HCT116 (cell line): ENCODE data around the gene SUGCT. TPM values are rescaled to one million over a fixed set of nuclear protein-coding genes. Genes with fewer than 3 reads are reported as not detected.

Experiments
- ATAC-seq: fragments of 200-7000 bp; cut with Tn5 transposase; 2 replicates; pipeline ENCODE4 v1.9.1; 2020; ENCODE audit warnings: mild to moderate bottlenecking, moderate library complexity
- BruUV-seq: library from RNA; stranded (reverse); fragments of 400-500 nt; replicated peaks from 2 replicates; lab custom pipeline; 2021; lab: Mats Ljungman, UMichigan
- CTCF ChIA-PET: fragments of 300-600 bp; sonication (Branson Sonifier 250); formaldehyde crosslinking; loops from one replicate; lab custom pipeline; 2021; ENCODE audit warnings: antibody characterized with exemption; lab: Charles Lee
- POLR2A ChIA-PET: fragments of 300-600, 350-600 bp; sonication (Branson Sonifier 250); formaldehyde crosslinking; loops from one replicate; lab custom pipeline; 2021; ENCODE audit warnings: antibody characterized with exemption; lab: Charles Lee
- RAD21 ChIA-PET, 2 experiments: fragments of 300-600 bp; sonication (Branson Sonifier 250); formaldehyde crosslinking; loops; one replicate each; lab custom pipeline; 2023; ENCODE audit warnings: low total read pairs in 2 of 2; ENCODE audit not compliant: uncharacterized antibody in 2 of 2, unreplicated experiment in 2 of 2, low non-redundant PET in 1 of 2; lab: Charles Lee
- DNase-seq: peaks from one replicate; pipeline ENCODE4 v3.0.0-alpha.2; 2010; ENCODE audit warnings: low read depth, low spot score
- H2AFZ ChIP-seq: fragments of 200-600 bp; shearing (Covaris generic), sonication (generic); 2 replicates; pipeline ENCODE4 v1.6.1; 2017; ENCODE audit warnings: low read depth, mixed run types, mixed read lengths, antibody characterized with exemption, low read length; ENCODE audit not compliant: poor library complexity, severe bottlenecking
- H3K27ac ChIP-seq: 2 replicates; pipeline ENCODE4 v1.5.1; 2012; ENCODE audit warnings: low read depth, low read length
- H3K27me3 ChIP-seq: fragments of 200-600 bp; sonication (generic); 2 replicates; pipeline ENCODE4 v1.6.1; 2016; ENCODE audit warnings: mixed run types, low read length, mixed read lengths; ENCODE audit not compliant: insufficient read depth
- H3K36me3 ChIP-seq, 2 experiments: fragments of 200-500 bp in 1 of 2; fragments of 200-600 bp in 1 of 2; sonication (Bioruptor generic) in 1 of 2; sonication (generic) in 1 of 2; 2 replicates each; pipeline versions ENCODE4 v1.5.1 to v1.6.1; 2014 to 2016; ENCODE audit warnings: low read length in 2 of 2, inconsistent platforms in 1 of 2, mixed read lengths in 1 of 2, mixed run types in 1 of 2; ENCODE audit not compliant: insufficient read depth in 2 of 2, control insufficient read depth in 1 of 2
- H3K4me1 ChIP-seq, 2 experiments: fragments of 200-600 bp in 1 of 2; sonication (generic) in 1 of 2; 2 replicates each; pipeline versions ENCODE4 v1.5.1 to v1.6.1; 2012 to 2017; ENCODE audit warnings: low read length in 2 of 2, inconsistent platforms in 1 of 2, mild to moderate bottlenecking in 1 of 2, mixed read lengths in 1 of 2, mixed run types in 1 of 2, moderate library complexity in 1 of 2; ENCODE audit not compliant: insufficient read depth in 2 of 2, control insufficient read depth in 1 of 2
- H3K4me2 ChIP-seq: fragments of 200-600 bp; sonication (generic); 2 replicates; pipeline ENCODE4 v1.6.1; 2017; ENCODE audit warnings: mixed run types, low read length, mixed read lengths
- H3K4me3 ChIP-seq, 2 experiments: fragments of 200-600 bp in 1 of 2; sonication (generic) in 1 of 2; replicated peaks in 1 of 2; 2 replicates each; pipeline ENCODE4 v1.5.1; 2011 to 2016; ENCODE audit warnings: low read length in 2 of 2, control low read depth in 1 of 2, low read depth in 1 of 2, mild to moderate bottlenecking in 1 of 2, mixed read lengths in 1 of 2, mixed run types in 1 of 2
- H3K79me2 ChIP-seq: fragments of 200-600 bp; sonication (generic); 2 replicates; pipeline ENCODE4 v1.6.1; 2017; ENCODE audit warnings: mild to moderate bottlenecking, mixed run types, low read length, moderate library complexity, mixed read lengths; ENCODE audit not compliant: insufficient read depth
- H3K9ac ChIP-seq: fragments of 200-600 bp; sonication (generic); 2 replicates; pipeline ENCODE4 v1.6.1; 2016; ENCODE audit warnings: low read length, mixed read lengths
- H3K9me2 ChIP-seq: fragments of 200-600 bp; sonication (generic), shearing (Covaris generic); 2 replicates; pipeline ENCODE4 v1.6.1; 2017; ENCODE audit warnings: mixed run types, mild to moderate bottlenecking, moderate library complexity; ENCODE audit not compliant: insufficient read depth
- H3K9me3 ChIP-seq, 2 experiments: fragments of 200-500 bp in 1 of 2; fragments of 200-600 bp in 1 of 2; sonication (Bioruptor generic) in 1 of 2; sonication (generic) in 1 of 2; 2 replicates each; pipeline ENCODE4 v1.6.1; 2014 to 2017; ENCODE audit warnings: low read length in 2 of 2, mixed read lengths in 2 of 2, inconsistent platforms in 1 of 2, low read depth in 1 of 2, mild to moderate bottlenecking in 1 of 2, mixed run types in 1 of 2, moderate library complexity in 1 of 2; ENCODE audit not compliant: control insufficient read depth in 1 of 2, insufficient read depth in 1 of 2
- H4K20me1 ChIP-seq: fragments of 200-600 bp; sonication (generic), shearing (Covaris generic); 2 replicates; pipeline ENCODE4 v1.6.1; 2017; ENCODE audit warnings: mixed run types, mild to moderate bottlenecking, moderate library complexity; ENCODE audit not compliant: insufficient read depth
- CBX3 ChIP-seq: IDR thresholded peaks from 2 replicates; pipeline ENCODE4 v1.6.1; 2012; ENCODE audit warnings: low read depth
- CEBPB ChIP-seq: IDR thresholded peaks from 2 replicates; pipeline ENCODE4 v1.6.1; 2012; ENCODE audit warnings: low read depth
- EGR1 ChIP-seq: IDR thresholded peaks from 2 replicates; pipeline ENCODE4 v1.6.1; 2012; ENCODE audit warnings: low read depth
- ELF1 ChIP-seq: IDR thresholded peaks from 2 replicates; pipeline ENCODE4 v1.6.1; 2012; ENCODE audit warnings: low read depth, borderline replicate concordance
- EZH2 ChIP-seq: fragments of 200-600 bp; sonication (generic); IDR thresholded peaks from 2 replicates; pipeline ENCODE4 v1.6.1; 2017; ENCODE audit warnings: antibody characterized with exemption, mixed run types
- EZH2phosphoT487 ChIP-seq: fragments of 200-600 bp; IDR thresholded peaks from 2 replicates; pipeline ENCODE4 v1.6.1; 2018; ENCODE audit warnings: antibody characterized with exemption, borderline replicate concordance
- JUND ChIP-seq: IDR thresholded peaks from 2 replicates; pipeline ENCODE4 v1.6.1; 2012
- POLR2A ChIP-seq: IDR thresholded peaks from 2 replicates; pipeline ENCODE4 v1.7.0; 2011; ENCODE audit warnings: borderline replicate concordance; ENCODE audit not compliant: insufficient read depth, insufficient read length; ENCODE audit errors: extremely low read depth
- POLR2AphosphoS5 ChIP-seq: IDR thresholded peaks from 2 replicates; pipeline ENCODE4 v1.6.1; 2011; ENCODE audit warnings: mild to moderate bottlenecking, low read depth, low read length, moderate library complexity
- RAD21 ChIP-seq: IDR thresholded peaks from 2 replicates; pipeline ENCODE4 v1.6.1; 2012; ENCODE audit warnings: low read depth, mild to moderate bottlenecking
- SIN3A ChIP-seq: IDR thresholded peaks from 2 replicates; pipeline ENCODE4 v1.6.1; 2012; ENCODE audit warnings: low read depth
- SP1 ChIP-seq: IDR thresholded peaks from 2 replicates; pipeline ENCODE4 v1.6.1; 2012; ENCODE audit warnings: low read depth
- SRF ChIP-seq: IDR thresholded peaks from 2 replicates; pipeline ENCODE4 v1.6.1; 2012; ENCODE audit warnings: low read depth
- ZFX ChIP-seq: fragments of 450-650 bp; IDR thresholded peaks from 2 replicates; pipeline ENCODE4 v1.6.1; 2017
- ZNF274 ChIP-seq: fragments of 200-500 bp; sonication (Bioruptor generic); IDR thresholded peaks from 2 replicates; pipeline ENCODE4 v1.6.1; 2014; ENCODE audit warnings: mild to moderate bottlenecking, low read depth, low read length, inconsistent platforms
- intact Hi-C: fragments of 100-400 bp; cut with micrococcal nuclease; formaldehyde crosslinking; loops from 2 replicates; pipeline ENCODE4 v1.10.0; 2022
- total RNA-seq: library from RNA; stranded (reverse); gene quantifications from one replicate; pipeline ENCODE4 v1.2.1, GENCODE V29; 2021; ENCODE audit not compliant: unreplicated experiment
- TF ChIP-seq, protein P1 (sequence below): IDR thresholded peaks from 2 replicates; pipeline ENCODE4 v1.6.1; 2011; ENCODE audit warnings: mild to moderate bottlenecking, low read length, moderate library complexity; ENCODE audit not compliant: insufficient replicate concordance; ENCODE audit errors: extremely low read depth
- TF ChIP-seq, protein P2 (sequence below), 3 experiments: fragments of 200-600 bp in 1 of 3; sonication (generic) in 1 of 3; IDR thresholded peaks in 2 of 3; conservative IDR thresholded peaks in 1 of 3; 2 replicates each; pipeline ENCODE4 v1.5.1; 2012 to 2017; ENCODE audit warnings: low read depth in 2 of 3, low read length in 2 of 3, antibody characterized with exemption in 1 of 3, borderline replicate concordance in 1 of 3, control low read depth in 1 of 3, mild to moderate bottlenecking in 1 of 3, mixed read lengths in 1 of 3, mixed run types in 1 of 3, moderate library complexity in 1 of 3; ENCODE audit not compliant: insufficient read depth in 1 of 3
- TF ChIP-seq, protein P3 (sequence below): IDR thresholded peaks from 2 replicates; pipeline ENCODE4 v1.6.1; 2012
- TF ChIP-seq, protein P4 (sequence below): IDR thresholded peaks from 2 replicates; pipeline ENCODE4 v1.6.1; 2012
- TF ChIP-seq, protein P5 (sequence below): IDR thresholded peaks from 2 replicates; pipeline ENCODE4 v1.6.1; 2012; ENCODE audit warnings: low read depth

SUGCT gene
- total RNA-seq, 1 experiment from 2014 or later: 4.4 TPM

DNA sequence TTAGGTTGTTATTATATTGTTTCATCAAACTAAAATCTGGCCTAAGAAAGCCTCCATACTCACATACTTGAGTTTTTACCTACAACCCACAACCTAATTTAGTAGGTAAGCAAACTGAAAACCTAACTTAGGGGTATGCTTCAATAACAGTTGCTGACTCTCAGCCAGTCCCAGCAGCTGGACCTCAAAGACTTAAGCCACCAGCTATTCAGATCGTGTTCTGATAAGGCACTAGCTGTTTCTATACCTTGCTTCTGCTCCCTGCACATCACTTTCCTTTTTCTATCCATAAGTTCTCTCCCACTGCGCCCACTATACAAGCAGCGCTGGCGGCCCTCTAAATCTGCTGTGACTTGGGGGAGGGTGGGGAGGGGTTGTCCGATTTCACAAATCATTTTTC lies 42.3 kb downstream of the SUGCT start:
- intact Hi-C loops: no loop called here
- no peaks in the 10 kb centered on the region for H3K9me2 ChIP-seq
- H3K36me3 ChIP-seq: no peaks in the 10 kb centered on the region
- no peak for TF ChIP-seq SP1
- TF ChIP-seq, protein P1, sequence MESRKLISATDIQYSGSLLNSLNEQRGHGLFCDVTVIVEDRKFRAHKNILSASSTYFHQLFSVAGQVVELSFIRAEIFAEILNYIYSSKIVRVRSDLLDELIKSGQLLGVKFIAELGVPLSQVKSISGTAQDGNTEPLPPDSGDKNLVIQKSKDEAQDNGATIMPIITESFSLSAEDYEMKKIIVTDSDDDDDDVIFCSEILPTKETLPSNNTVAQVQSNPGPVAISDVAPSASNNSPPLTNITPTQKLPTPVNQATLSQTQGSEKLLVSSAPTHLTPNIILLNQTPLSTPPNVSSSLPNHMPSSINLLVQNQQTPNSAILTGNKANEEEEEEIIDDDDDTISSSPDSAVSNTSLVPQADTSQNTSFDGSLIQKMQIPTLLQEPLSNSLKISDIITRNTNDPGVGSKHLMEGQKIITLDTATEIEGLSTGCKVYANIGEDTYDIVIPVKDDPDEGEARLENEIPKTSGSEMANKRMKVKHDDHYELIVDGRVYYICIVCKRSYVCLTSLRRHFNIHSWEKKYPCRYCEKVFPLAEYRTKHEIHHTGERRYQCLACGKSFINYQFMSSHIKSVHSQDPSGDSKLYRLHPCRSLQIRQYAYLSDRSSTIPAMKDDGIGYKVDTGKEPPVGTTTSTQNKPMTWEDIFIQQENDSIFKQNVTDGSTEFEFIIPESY: no peak
- no peak for TF ChIP-seq EZH2phosphoT487
- TF ChIP-seq JUND: no peak
- TF ChIP-seq, protein P2, sequence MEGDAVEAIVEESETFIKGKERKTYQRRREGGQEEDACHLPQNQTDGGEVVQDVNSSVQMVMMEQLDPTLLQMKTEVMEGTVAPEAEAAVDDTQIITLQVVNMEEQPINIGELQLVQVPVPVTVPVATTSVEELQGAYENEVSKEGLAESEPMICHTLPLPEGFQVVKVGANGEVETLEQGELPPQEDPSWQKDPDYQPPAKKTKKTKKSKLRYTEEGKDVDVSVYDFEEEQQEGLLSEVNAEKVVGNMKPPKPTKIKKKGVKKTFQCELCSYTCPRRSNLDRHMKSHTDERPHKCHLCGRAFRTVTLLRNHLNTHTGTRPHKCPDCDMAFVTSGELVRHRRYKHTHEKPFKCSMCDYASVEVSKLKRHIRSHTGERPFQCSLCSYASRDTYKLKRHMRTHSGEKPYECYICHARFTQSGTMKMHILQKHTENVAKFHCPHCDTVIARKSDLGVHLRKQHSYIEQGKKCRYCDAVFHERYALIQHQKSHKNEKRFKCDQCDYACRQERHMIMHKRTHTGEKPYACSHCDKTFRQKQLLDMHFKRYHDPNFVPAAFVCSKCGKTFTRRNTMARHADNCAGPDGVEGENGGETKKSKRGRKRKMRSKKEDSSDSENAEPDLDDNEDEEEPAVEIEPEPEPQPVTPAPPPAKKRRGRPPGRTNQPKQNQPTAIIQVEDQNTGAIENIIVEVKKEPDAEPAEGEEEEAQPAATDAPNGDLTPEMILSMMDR (IDR thresholded peaks at IDR 0.05 in 2 of 3, conservative IDR thresholded peaks at IDR 0.05 in 1 of 3; ENCODE audit: borderline replicate concordance in 1 of 3, insufficient read depth in 1 of 3, low read depth in 2 of 3, low read length in 2 of 3): no peak
- TF ChIP-seq RAD21: no peak
- no peak for TF ChIP-seq ELF1
- TF ChIP-seq, protein P3, sequence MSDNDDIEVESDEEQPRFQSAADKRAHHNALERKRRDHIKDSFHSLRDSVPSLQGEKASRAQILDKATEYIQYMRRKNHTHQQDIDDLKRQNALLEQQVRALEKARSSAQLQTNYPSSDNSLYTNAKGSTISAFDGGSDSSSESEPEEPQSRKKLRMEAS: no peak
- TF ChIP-seq CEBPB: no peak
- TF ChIP-seq CBX3: no peak
- TF ChIP-seq EGR1: no peak
- no peak for TF ChIP-seq ZNF274
- no peak for TF ChIP-seq ZFX
- no peak for TF ChIP-seq SIN3A
- TF ChIP-seq POLR2A: no peak
- TF ChIP-seq POLR2AphosphoS5: no peak
- TF ChIP-seq, protein P4, sequence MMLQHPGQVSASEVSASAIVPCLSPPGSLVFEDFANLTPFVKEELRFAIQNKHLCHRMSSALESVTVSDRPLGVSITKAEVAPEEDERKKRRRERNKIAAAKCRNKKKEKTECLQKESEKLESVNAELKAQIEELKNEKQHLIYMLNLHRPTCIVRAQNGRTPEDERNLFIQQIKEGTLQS: no peak
- TF ChIP-seq, protein P5, sequence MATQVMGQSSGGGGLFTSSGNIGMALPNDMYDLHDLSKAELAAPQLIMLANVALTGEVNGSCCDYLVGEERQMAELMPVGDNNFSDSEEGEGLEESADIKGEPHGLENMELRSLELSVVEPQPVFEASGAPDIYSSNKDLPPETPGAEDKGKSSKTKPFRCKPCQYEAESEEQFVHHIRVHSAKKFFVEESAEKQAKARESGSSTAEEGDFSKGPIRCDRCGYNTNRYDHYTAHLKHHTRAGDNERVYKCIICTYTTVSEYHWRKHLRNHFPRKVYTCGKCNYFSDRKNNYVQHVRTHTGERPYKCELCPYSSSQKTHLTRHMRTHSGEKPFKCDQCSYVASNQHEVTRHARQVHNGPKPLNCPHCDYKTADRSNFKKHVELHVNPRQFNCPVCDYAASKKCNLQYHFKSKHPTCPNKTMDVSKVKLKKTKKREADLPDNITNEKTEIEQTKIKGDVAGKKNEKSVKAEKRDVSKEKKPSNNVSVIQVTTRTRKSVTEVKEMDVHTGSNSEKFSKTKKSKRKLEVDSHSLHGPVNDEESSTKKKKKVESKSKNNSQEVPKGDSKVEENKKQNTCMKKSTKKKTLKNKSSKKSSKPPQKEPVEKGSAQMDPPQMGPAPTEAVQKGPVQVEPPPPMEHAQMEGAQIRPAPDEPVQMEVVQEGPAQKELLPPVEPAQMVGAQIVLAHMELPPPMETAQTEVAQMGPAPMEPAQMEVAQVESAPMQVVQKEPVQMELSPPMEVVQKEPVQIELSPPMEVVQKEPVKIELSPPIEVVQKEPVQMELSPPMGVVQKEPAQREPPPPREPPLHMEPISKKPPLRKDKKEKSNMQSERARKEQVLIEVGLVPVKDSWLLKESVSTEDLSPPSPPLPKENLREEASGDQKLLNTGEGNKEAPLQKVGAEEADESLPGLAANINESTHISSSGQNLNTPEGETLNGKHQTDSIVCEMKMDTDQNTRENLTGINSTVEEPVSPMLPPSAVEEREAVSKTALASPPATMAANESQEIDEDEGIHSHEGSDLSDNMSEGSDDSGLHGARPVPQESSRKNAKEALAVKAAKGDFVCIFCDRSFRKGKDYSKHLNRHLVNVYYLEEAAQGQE: no peak
- TF ChIP-seq EZH2: no peak
- no peak for TF ChIP-seq SRF
- no peak overlapping the region for H3K9ac ChIP-seq
- H3K9me3 ChIP-seq: no peaks in the 10 kb centered on the region
- no TSS peak for BruUV-seq
- POLR2A ChIA-PET: no interaction called here
- H3K27ac ChIP-seq: no peak overlapping the region
- no peak overlapping the region for H3K4me2 ChIP-seq
- no peak overlapping the region for H3K4me3 ChIP-seq
- H3K27me3 ChIP-seq: no peaks in the 10 kb centered on the region
- RAD21 ChIA-PET: no interaction called here
- CTCF ChIA-PET: no interaction called here
- H3K4me1 ChIP-seq: peaks cover 0 to 10% of the 10 kb centered on the region in 2 experiments; a peak in 1 of 4 replicates
- ATAC-seq (no peak), DNase-seq (no peak)
- no peaks in the 10 kb centered on the region for H4K20me1 ChIP-seq
- no peaks in the 10 kb centered on the region for H3K79me2 ChIP-seq
- no peak overlapping the region for H2AFZ ChIP-seq
